ENCODE measurements around the gene GJB2. TPM values are rescaled to one million over a fixed set of nuclear protein-coding genes. Genes with fewer than 3 reads are reported as not detected.
A peak's percentile ranks its signal among the peaks of the same experiment; 100 is the strongest.

The GJB2 gene
- total RNA-seq, 3 donors from 2014 or later: 18.1 to 45.4 (median 42.9) TPM

DNA sequence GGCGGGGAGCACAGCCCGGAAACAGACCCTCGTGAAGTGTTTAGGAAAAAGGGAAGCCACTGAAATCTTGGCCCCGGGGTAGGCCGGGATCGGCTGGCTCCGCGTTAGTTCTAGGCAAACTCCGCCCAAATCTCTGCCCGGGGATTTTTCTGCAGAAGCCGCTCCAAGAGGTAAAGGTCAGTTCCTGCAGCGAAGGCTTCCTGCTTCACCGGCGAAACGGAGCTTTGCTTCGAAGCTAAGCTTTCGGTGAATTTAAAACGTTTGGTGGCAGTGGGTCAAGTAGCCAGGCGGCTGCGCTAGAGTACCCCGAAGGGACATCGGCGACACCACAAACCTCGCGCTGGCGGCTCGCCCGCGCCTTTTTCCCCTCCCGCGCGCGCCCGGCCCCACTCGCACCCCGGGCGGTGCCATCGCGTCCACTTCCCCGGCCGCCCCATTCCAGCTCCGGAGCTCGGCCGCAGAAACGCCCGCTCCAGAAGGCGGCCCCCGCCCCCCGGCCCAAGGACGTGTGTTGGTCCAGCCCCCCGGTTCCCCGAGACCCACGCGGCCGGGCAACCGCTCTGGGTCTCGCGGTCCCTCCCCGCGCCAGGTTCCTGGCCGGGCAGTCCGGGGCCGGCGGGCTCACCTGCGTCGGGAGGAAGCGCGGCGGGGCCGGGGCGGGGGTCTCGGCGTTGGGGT lies 441 bp downstream of the GJB2 start:
- Histone ChIP-seq H3K36me3 (ENCODE audit: low read depth) (no peaks in the 10 kb centered on the region), H3K4me3 (peak overlapping the region; percentile 50), H3K4me1 (ENCODE audit: low read depth) (peaks cover 19% of the 10 kb centered on the region), H3K9me3 (no peaks in the 10 kb centered on the region)
- ATAC-seq (peak; percentile 79), DNase-seq (peak; percentile 69 to 72 (median 70))
- TF ChIP-seq, protein P1, sequence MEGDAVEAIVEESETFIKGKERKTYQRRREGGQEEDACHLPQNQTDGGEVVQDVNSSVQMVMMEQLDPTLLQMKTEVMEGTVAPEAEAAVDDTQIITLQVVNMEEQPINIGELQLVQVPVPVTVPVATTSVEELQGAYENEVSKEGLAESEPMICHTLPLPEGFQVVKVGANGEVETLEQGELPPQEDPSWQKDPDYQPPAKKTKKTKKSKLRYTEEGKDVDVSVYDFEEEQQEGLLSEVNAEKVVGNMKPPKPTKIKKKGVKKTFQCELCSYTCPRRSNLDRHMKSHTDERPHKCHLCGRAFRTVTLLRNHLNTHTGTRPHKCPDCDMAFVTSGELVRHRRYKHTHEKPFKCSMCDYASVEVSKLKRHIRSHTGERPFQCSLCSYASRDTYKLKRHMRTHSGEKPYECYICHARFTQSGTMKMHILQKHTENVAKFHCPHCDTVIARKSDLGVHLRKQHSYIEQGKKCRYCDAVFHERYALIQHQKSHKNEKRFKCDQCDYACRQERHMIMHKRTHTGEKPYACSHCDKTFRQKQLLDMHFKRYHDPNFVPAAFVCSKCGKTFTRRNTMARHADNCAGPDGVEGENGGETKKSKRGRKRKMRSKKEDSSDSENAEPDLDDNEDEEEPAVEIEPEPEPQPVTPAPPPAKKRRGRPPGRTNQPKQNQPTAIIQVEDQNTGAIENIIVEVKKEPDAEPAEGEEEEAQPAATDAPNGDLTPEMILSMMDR (IDR thresholded peaks at IDR 0.05): no peak
- intact Hi-C loops (cut with DNase I, micrococcal nuclease): no loop called here

DNA sequence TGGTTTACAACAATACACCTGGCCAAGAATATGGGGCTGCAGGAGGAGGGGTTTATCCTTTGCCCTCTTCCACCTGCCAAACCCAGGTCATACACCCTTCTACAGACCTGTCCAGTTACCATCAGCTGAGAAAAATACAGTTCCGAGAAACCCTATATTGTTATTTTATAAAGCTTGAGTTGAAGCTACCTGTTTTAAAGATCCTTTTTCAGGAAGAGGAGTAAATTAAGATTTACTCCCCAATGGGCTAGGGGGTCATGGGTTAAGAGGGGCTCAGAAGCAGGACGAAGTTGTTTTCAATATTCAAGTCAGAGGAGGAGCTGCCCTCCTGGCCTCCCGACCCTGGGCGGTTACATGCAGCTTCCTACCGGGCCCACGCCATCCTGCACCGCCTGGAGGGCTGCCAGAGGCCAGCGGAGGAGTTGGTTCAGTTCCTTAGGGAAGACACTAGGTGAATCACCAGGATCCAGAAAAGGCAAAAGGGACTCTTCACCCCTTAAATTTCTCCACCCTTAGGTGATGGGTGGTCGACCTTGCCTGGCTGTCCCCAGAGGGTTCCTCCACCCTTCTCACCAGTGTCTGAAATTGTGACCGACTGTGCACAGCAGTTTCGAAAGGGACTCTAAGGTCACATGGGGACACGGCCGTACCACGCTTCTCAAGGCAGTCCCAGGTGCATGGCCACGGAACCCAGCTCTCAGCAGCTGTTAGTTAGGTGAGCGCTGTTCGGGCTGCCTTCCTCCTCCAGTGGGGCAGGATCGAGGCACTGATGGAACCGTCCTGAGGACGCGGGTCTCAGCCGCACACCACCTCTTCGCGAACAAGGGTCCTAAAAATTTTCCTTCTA lies 1.2 kb downstream of the GJB2 start:
- H3K9me3 ChIP-seq: no peaks in the 10 kb centered on the region
- no peak overlapping the region for H3K4me3 ChIP-seq
- no peaks in the 10 kb centered on the region for H3K36me3 ChIP-seq (ENCODE audit: low read depth)
- intact Hi-C loops (cut with DNase I, micrococcal nuclease): no loop called here
- ATAC-seq: peak; percentile 68
- TF ChIP-seq, protein P1 (IDR thresholded peaks at IDR 0.05): no peak
- H3K4me1 ChIP-seq (ENCODE audit: low read depth): peaks cover 19% of the 10 kb centered on the region
- peak; percentile 76 to 86 (median 83) for DNase-seq

DNA sequence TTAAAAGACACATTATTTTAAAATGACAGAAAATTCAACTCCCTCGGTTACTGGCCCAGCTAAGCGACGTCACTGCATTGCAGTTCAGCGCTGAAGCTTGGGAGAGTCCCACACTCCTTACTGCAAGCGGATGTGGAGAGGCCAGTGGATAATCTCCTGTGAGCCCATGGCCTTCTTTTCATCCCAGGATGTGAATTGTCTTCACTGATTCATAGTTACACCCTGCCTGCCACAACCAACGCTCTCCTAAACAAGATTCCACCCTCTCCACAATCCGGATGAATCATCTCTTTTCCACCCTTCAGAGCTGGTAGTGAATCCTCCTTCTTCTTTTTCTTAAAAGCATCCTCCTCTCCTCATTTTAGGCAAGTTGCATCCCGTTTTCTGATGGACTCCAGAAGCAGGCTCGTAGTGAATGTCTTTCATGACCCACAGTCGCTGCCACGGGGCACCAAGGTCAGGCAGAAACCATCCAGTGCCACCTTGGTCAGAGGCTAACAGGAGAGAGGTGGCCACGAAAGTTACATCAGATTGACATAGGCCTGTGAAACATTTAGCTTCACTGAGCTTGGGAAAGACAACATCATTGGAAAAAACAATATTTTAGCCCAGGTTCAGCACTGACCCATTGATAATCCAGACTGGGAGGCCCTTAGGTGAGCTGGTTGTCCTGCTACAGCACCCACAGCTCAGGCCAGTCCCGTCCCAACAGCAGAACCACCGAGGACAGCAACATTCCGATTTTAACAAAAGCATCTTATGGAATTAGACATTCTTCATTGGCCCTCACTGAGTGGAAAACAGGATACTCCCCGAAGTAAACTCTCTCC lies 2.0 kb downstream of the GJB2 start:
- intact Hi-C loops (cut with DNase I, micrococcal nuclease): no loop called here
- Histone ChIP-seq H3K9me3 (no peaks in the 10 kb centered on the region), H3K36me3 (ENCODE audit: low read depth) (no peaks in the 10 kb centered on the region), H3K4me1 (ENCODE audit: low read depth) (peaks cover 19% of the 10 kb centered on the region), H3K4me3 (no peak overlapping the region)
- TF ChIP-seq, protein P1 (IDR thresholded peaks at IDR 0.05): no peak
- peak; percentile 10 for ATAC-seq
- DNase-seq: no peak

DNA sequence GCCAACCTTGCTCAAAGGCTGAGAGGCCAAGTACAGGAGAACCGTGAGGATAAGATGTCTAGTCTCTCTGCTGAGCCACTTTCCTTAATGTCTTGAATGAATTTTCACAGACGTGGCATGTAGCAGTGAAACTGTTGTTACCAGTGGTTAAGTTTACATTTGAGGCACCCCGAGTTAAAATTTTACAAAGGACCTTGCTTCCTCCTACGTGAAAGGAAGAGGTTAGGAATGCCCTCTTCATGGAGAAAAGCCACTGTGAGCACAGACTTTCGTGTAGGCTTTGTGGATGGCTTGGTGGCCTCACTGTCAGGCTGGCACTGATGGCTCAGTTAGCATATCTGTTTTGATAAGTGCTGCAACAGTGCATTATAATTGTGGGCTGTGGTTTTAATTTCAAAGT lies 2.7 kb downstream of the GJB2 start:
- Histone ChIP-seq H3K4me1 (ENCODE audit: low read depth) (peaks cover 19% of the 10 kb centered on the region), H3K4me3 (no peak overlapping the region), H3K9me3 (no peaks in the 10 kb centered on the region), H3K36me3 (ENCODE audit: low read depth) (no peaks in the 10 kb centered on the region)
- TF ChIP-seq, protein P1 (IDR thresholded peaks at IDR 0.05): no peak
- no peak for DNase-seq
- intact Hi-C loops (cut with DNase I, micrococcal nuclease): no loop called here
- ATAC-seq: no peak

All from mucosa of descending colon (tissue), 3 donors.